Measurements from ENCODE around the gene NDUFV2.

The NDUFV2 gene

DNA sequence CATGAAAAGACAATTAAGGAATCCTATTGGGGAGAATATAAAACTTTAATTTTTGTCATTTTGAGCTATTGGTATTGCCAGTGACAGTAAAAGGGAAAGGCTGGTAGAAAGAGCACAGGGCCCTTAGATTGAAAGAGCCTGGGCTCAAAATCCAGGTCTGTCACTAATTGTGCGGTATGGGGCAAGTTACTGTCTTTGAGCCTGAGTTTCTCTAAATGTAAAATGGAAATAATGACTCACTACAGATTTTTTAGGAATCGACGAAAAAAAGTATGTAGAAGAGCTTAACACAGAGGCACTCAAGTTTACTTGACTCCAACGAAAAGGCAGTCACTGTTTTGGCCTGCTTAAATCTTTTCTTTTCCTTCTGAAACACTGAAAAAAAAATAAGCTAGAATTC lies 7.0 kb downstream of the NDUFV2 start:
- ChIA-PET CTCF (interaction anchor here (0.9 to 3.0 kb wide), 8 partner anchors 8 to 36 kb away, joined by 3 to 13 read pairs (median 4); no protein-coding TSS in a partner anchor), POLR2A (interaction anchor here (0.6 kb wide), 2 partner anchors 93 to 425 kb away, joined by 3 to 4 read pairs; no protein-coding TSS in a partner anchor)
- H3K36me3 ChIP-seq (ENCODE audit: control insufficient read depth in 4 of 4, insufficient read depth in 4 of 4, low read length in 3 of 4), result peaks cover 0 to 21% (median 2%) of the 10 kb centered on the region in 4 experiments
- no peak for DNase-seq
- peaks cover 21 to 70% (median 58%) of the 10 kb centered on the region in 4 experiments for H3K4me1 ChIP-seq (ENCODE audit: control extremely low read depth in 1 of 4, control insufficient read depth in 4 of 4, insufficient read depth in 4 of 4, low read length in 3 of 4)
- 100% methylated on average over 3 of the region's 4 CpGs for WGBS (ENCODE audit: insufficient coverage)
- no peaks in the 10 kb centered on the region for H3K27me3 ChIP-seq (replicated peaks in 2 of 5; ENCODE audit: control insufficient read depth in 4 of 5, insufficient read depth in 5 of 5, low read length in 4 of 5)
- H3K4me3 ChIP-seq (ENCODE audit: control insufficient read depth in 1 of 7, extremely low read depth in 1 of 7, insufficient read depth in 4 of 7, low read depth in 2 of 7, low read length in 6 of 7), result no peak overlapping the region
- H3K9me3 ChIP-seq (ENCODE audit: control extremely low read depth in 1 of 5, control insufficient read depth in 4 of 5, insufficient read depth in 2 of 5, low read depth in 1 of 5, low read length in 4 of 5), result no peaks in the 10 kb centered on the region
- H3K27ac ChIP-seq (ENCODE audit: insufficient read depth in 1 of 2, low read depth in 1 of 2, low read length in 2 of 2, poor library complexity in 1 of 2, severe bottlenecking in 2 of 2), result peak overlapping the region in 1 of 2 experiments; percentile 41

- CTCF ChIA-PET, result interaction anchor here (1.1 to 7.6 kb wide), 4 partner anchors 9 to 36 kb away, joined by 3 to 37 read pairs (median 4); no protein-coding TSS in a partner anchor
- POLR2A ChIA-PET, result interaction anchor here (1.6 kb wide), 1 partner anchor 10 kb away, joined by 5 read pairs; no protein-coding TSS in a partner anchor
- Histone ChIP-seq H3K9me3 (ENCODE audit: control extremely low read depth in 1 of 5, control insufficient read depth in 4 of 5, insufficient read depth in 2 of 5, low read depth in 1 of 5, low read length in 4 of 5) (no peaks in the 10 kb centered on the region), H3K4me1 (ENCODE audit: control extremely low read depth in 1 of 4, control insufficient read depth in 4 of 4, insufficient read depth in 4 of 4, low read length in 3 of 4) (peaks cover 20 to 65% (median 41%) of the 10 kb centered on the region in 4 experiments), H3K4me3 (ENCODE audit: control insufficient read depth in 1 of 7, extremely low read depth in 1 of 7, insufficient read depth in 4 of 7, low read depth in 2 of 7, low read length in 6 of 7) (peak overlapping the region in 2 of 7 experiments; percentile 11 to 25), H3K27me3 (replicated peaks in 2 of 5; ENCODE audit: control insufficient read depth in 4 of 5, insufficient read depth in 5 of 5, low read length in 4 of 5) (no peaks in the 10 kb centered on the region), H3K36me3 (ENCODE audit: control insufficient read depth in 4 of 4, insufficient read depth in 4 of 4, low read length in 3 of 4) (peaks cover 0 to 29% (median 2%) of the 10 kb centered on the region in 4 experiments), H3K27ac (ENCODE audit: insufficient read depth in 1 of 2, low read depth in 1 of 2, low read length in 2 of 2, poor library complexity in 1 of 2, severe bottlenecking in 2 of 2) (peak overlapping the region in 1 of 2 experiments; percentile 54)
- WGBS (ENCODE audit: insufficient coverage), result 63% methylated on average over 4 of the region's 7 CpGs
- no peak for DNase-seq
Measured at GRCh38 chr18:9113468-9114149, 11.1 kb downstream of the NDUFV2 start.

GRCh38 chr18:9115984-9116383 lies 13.5 kb downstream of the NDUFV2 start:
- no peak overlapping the region for H3K4me3 ChIP-seq (ENCODE audit: control insufficient read depth in 1 of 7, extremely low read depth in 1 of 7, insufficient read depth in 4 of 7, low read depth in 2 of 7, low read length in 6 of 7)
- H3K9me3 ChIP-seq (ENCODE audit: control extremely low read depth in 1 of 5, control insufficient read depth in 4 of 5, insufficient read depth in 2 of 5, low read depth in 1 of 5, low read length in 4 of 5), result no peaks in the 10 kb centered on the region
- peaks cover 28 to 69% (median 36%) of the 10 kb centered on the region in 4 experiments for H3K4me1 ChIP-seq (ENCODE audit: control extremely low read depth in 1 of 4, control insufficient read depth in 4 of 4, insufficient read depth in 4 of 4, low read length in 3 of 4)
- H3K36me3 ChIP-seq (ENCODE audit: control insufficient read depth in 4 of 4, insufficient read depth in 4 of 4, low read length in 3 of 4), result peaks cover 2 to 33% (median 8%) of the 10 kb centered on the region in 4 experiments
- H3K27ac ChIP-seq (ENCODE audit: insufficient read depth in 1 of 2, low read depth in 1 of 2, low read length in 2 of 2, poor library complexity in 1 of 2, severe bottlenecking in 2 of 2), result peak overlapping the region in 1 of 2 experiments; percentile 80
- H3K27me3 ChIP-seq (replicated peaks in 2 of 5; ENCODE audit: control insufficient read depth in 4 of 5, insufficient read depth in 5 of 5, low read length in 4 of 5), result no peaks in the 10 kb centered on the region
- ChIA-PET POLR2A (no interaction called here), CTCF (interaction anchor here (0.6 to 7.6 kb wide), 2 partner anchors 9 to 12 kb away, joined by 3 to 37 read pairs; no protein-coding TSS in a partner anchor)
- no peak for DNase-seq

DNA sequence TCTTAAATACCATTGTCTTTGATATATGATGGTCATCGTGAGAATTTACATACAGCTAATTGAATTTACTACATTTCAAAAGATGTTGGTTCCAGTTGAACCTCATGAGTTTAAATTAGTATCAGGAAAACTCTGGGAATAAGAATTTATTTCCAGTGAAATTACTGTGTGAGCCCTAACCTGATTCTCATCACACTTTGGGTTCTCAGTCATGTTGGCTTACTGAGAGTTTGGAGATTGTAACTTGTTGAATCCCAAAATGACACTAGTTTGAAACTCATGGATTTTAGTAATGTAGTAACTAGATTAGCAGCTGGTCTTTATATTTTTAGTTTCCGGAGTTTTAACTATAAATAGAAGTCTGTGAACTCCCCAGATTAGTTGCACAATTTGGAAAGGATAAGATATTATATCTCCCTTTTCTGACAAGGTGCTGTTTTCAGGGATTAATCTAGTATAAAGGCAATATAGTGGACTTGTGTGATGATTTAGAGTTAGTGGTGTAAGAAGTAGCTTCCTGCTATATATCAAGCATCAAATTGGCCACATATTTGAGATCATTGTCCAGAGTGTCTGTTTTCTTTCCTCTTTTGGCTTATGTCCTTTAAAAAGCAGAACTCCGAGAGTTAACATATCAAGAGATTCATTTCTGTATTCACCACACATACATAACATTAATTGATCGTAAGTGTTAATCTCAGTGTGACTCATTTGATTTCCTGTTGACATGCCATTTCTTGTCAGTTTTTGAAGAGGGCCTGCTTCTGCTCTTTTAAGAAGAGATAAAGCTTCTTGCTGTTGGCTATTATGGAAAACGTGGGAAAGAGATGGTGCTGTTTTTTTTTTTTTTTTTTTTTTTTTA lies 15.7 kb downstream of the NDUFV2 start:
- ChIA-PET CTCF (interaction anchor here (0.9 to 7.6 kb wide), 10 partner anchors 9 to 66 kb away, joined by 3 to 37 read pairs (median 4); partner anchors contain the start of gene ANKRD12), POLR2A (interaction anchor here (1.1 to 2.0 kb wide), 2 partner anchors 14 to 19 kb away, joined by 5 to 7 read pairs; partner anchors contain the start of gene ANKRD12)
- 0% methylated on average over 2 of the region's 5 CpGs for WGBS (ENCODE audit: insufficient coverage)
- peak overlapping the region; percentile 37 to 80 for H3K27ac ChIP-seq (ENCODE audit: insufficient read depth in 1 of 2, low read depth in 1 of 2, low read length in 2 of 2, poor library complexity in 1 of 2, severe bottlenecking in 2 of 2)
- H3K9me3 ChIP-seq (ENCODE audit: control extremely low read depth in 1 of 5, control insufficient read depth in 4 of 5, insufficient read depth in 2 of 5, low read depth in 1 of 5, low read length in 4 of 5), result no peaks in the 10 kb centered on the region
- no peaks in the 10 kb centered on the region for H3K27me3 ChIP-seq (replicated peaks in 2 of 5; ENCODE audit: control insufficient read depth in 4 of 5, insufficient read depth in 5 of 5, low read length in 4 of 5)
- peaks cover 29 to 65% (median 33%) of the 10 kb centered on the region in 4 experiments for H3K4me1 ChIP-seq (ENCODE audit: control extremely low read depth in 1 of 4, control insufficient read depth in 4 of 4, insufficient read depth in 4 of 4, low read length in 3 of 4)
- peak; percentile 67 to 92 (median 82) for DNase-seq
- H3K36me3 ChIP-seq (ENCODE audit: control insufficient read depth in 4 of 4, insufficient read depth in 4 of 4, low read length in 3 of 4), result peaks cover 3 to 46% (median 19%) of the 10 kb centered on the region in 4 experiments
- peak overlapping the region in 3 of 7 experiments; percentile 44 to 63 (median 57) for H3K4me3 ChIP-seq (ENCODE audit: control insufficient read depth in 1 of 7, extremely low read depth in 1 of 7, insufficient read depth in 4 of 7, low read depth in 2 of 7, low read length in 6 of 7)

DNA sequence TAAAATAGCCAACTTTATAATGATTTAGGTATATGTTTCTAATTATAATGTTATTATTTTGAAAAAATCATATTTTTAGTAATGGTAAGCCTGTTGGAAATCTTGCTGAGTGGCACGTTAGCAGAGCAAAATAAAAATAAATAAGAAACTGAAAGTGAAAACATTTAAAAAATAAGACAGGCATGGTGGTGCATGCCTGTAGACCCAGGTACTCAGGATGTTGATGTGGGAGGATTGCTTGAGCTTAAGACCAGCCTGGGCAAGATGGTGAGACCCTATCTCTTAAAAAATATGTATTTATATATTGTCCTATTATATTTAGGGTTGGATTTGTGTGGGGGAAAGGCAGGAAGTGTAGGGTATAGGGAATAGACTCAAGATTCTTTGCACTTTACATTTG lies 18.3 kb downstream of the NDUFV2 start:
- no peaks in the 10 kb centered on the region for H3K9me3 ChIP-seq (ENCODE audit: control extremely low read depth in 1 of 5, control insufficient read depth in 4 of 5, insufficient read depth in 2 of 5, low read depth in 1 of 5, low read length in 4 of 5)
- peaks cover 23 to 51% (median 28%) of the 10 kb centered on the region in 4 experiments for H3K4me1 ChIP-seq (ENCODE audit: control extremely low read depth in 1 of 4, control insufficient read depth in 4 of 4, insufficient read depth in 4 of 4, low read length in 3 of 4)
- WGBS (ENCODE audit: insufficient coverage), result no CpG with 5 or more reads among the region's 1 CpG
- CTCF ChIA-PET, result interaction anchor here (1.2 to 1.8 kb wide), 2 partner anchors 9 to 15 kb away, joined by 3 to 7 read pairs; no protein-coding TSS in a partner anchor
- peak overlapping the region in 1 of 7 experiments; percentile 31 for H3K4me3 ChIP-seq (ENCODE audit: control insufficient read depth in 1 of 7, extremely low read depth in 1 of 7, insufficient read depth in 4 of 7, low read depth in 2 of 7, low read length in 6 of 7)
- peaks cover 8 to 64% (median 28%) of the 10 kb centered on the region in 4 experiments for H3K36me3 ChIP-seq (ENCODE audit: control insufficient read depth in 4 of 4, insufficient read depth in 4 of 4, low read length in 3 of 4)
- DNase-seq, result peak in 1 of 3 donors; percentile 51
- peak overlapping the region in 1 of 2 experiments; percentile 61 for H3K27ac ChIP-seq (ENCODE audit: insufficient read depth in 1 of 2, low read depth in 1 of 2, low read length in 2 of 2, poor library complexity in 1 of 2, severe bottlenecking in 2 of 2)
- H3K27me3 ChIP-seq (replicated peaks in 2 of 5; ENCODE audit: control insufficient read depth in 4 of 5, insufficient read depth in 5 of 5, low read length in 4 of 5), result no peaks in the 10 kb centered on the region
- POLR2A ChIA-PET, result no interaction called here

GRCh38 chr18:9123520-9123919 lies 21.0 kb downstream of the NDUFV2 start:
- no peak overlapping the region for H3K4me3 ChIP-seq (ENCODE audit: control insufficient read depth in 1 of 7, extremely low read depth in 1 of 7, insufficient read depth in 4 of 7, low read depth in 2 of 7, low read length in 6 of 7)
- WGBS (ENCODE audit: insufficient coverage), result no CpG with 5 or more reads among the region's 2 CpGs
- H3K4me1 ChIP-seq (ENCODE audit: control extremely low read depth in 1 of 4, control insufficient read depth in 4 of 4, insufficient read depth in 4 of 4, low read length in 3 of 4), result peaks cover 2 to 24% (median 11%) of the 10 kb centered on the region in 4 experiments
- H3K27me3 ChIP-seq (replicated peaks in 2 of 5; ENCODE audit: control insufficient read depth in 4 of 5, insufficient read depth in 5 of 5, low read length in 4 of 5), result no peaks in the 10 kb centered on the region
- no peak for DNase-seq
- H3K27ac ChIP-seq (ENCODE audit: insufficient read depth in 1 of 2, low read depth in 1 of 2, low read length in 2 of 2, poor library complexity in 1 of 2, severe bottlenecking in 2 of 2), result no peak overlapping the region
- POLR2A ChIA-PET, result interaction anchor here (0.6 to 1.0 kb wide), 2 partner anchors 13 to 906 kb away, joined by 3 read pairs; partner anchors contain the start of gene ANKRD12
- CTCF ChIA-PET, result interaction anchor here (0.9 kb wide), 1 partner anchor 18 kb away, joined by 3 read pairs; no protein-coding TSS in a partner anchor
- peaks cover 15 to 78% (median 45%) of the 10 kb centered on the region in 4 experiments for H3K36me3 ChIP-seq (ENCODE audit: control insufficient read depth in 4 of 4, insufficient read depth in 4 of 4, low read length in 3 of 4)
- H3K9me3 ChIP-seq (ENCODE audit: control extremely low read depth in 1 of 5, control insufficient read depth in 4 of 5, insufficient read depth in 2 of 5, low read depth in 1 of 5, low read length in 4 of 5), result no peaks in the 10 kb centered on the region

Data from common myeloid progenitor, CD34-positive (primary cell).